Femur (tissue), 1 donor: ENCODE data around the gene NR2F6.
"Not testable (repeated sequence)": the region's sequence is repeated elsewhere in the genome, so short reads cannot be mapped to it uniquely, and the experiment has no call there.

Experiments used
- DNase-seq: peaks from one replicate; pipeline ENCODE4 v3.0.0-alpha.2; 2017

NR2F6 gene

GRCh38 chr19:17245535-17245984 lies at the start of gene NR2F6:
TSS of gene NR2F6 (minus strand) at chr19:17245919. CDS start at chr19:17245220, 699 bp downstream.
- DNase-seq, result no peak

GRCh38 chr19:17294051-17294891 lies 48.6 kb upstream of the NR2F6 start:
- no peak for DNase-seq

DNA sequence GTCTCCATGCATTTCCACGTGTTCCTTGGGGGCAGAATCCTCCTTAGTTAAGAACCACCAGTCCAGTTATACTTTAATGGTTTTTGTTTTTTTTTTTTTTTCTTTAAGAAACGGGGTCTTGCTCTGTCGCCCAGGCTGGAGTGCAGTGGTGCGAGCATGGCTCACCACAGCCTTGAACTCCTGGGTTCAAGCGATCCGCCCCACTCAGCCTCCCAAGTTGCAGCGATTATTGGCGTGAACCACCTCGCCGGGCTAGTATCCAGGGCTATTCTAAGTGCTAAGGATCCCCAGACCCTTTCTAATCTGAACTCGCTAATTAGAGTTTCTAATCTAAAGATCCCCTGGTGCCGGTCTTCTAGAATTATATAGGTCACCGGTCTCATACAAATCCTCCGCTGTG lies 47.9 kb upstream of the NR2F6 start:
- DNase-seq, result no peak

- peak; percentile 83 for DNase-seq
Observed at GRCh38 chr19:17292301-17293074, 46.8 kb upstream of the NR2F6 start.

DNA sequence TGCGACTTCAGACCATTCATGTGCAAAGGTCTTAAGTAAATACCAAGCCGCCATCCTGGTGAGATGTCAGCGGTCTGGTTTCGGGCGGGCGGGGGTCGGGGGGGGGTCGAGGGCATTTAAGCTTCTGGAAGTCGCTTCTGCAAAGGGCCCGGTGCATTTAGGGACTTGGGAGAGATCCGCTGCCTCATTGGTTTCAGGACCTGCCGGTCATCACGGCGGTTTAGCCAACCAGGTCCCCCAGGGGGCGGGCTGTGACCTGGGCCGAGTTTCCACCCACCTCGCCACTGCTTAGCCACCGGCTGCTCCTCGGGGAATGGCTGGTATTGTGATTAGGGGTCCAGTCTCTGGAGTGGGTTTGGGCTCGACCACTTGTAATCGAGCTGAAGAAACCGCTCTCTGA lies 43.8 kb upstream of the NR2F6 start:
- DNase-seq, result peak; percentile 80

DNA sequence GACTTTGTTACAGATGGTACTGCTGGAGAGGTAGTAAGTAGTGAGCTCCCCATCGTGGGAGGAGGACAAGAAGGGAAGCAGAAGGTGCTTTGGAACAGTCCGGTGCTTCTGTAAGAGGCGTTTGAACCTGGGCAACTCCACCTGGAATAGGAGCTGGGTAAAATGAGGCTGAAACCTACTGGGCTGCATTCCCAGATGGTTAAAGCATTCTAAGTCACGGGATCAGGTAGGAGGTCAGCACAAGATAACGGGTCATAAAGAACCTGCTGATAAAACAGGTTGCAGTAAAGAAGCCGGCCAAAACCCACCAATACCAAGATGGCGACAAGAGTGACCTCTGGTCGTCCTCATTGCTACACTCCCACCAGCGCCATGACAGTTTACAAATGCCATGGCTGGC lies 41.0 kb upstream of the NR2F6 start:
- no peak for DNase-seq

DNA sequence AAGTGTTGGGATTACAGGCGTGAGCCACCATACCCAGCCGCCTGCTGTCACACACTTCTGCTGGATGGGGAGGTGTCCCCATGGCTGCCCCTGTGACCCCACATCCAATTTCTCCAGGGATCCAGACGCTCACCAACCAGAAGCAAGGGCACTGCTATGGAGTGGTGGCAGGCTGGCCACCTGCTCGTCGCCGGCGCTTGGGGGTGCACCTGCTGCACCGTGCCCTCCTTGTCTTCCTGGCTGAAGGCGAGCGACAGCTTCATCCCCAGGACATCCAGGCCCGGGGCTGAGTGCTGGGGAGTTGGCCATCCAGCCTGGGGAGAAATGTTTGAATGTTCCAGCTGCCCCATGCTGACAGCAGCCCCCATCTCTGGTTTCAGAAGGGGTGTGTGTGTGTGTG lies 40.5 kb upstream of the NR2F6 start:
- no peak for DNase-seq

DNA sequence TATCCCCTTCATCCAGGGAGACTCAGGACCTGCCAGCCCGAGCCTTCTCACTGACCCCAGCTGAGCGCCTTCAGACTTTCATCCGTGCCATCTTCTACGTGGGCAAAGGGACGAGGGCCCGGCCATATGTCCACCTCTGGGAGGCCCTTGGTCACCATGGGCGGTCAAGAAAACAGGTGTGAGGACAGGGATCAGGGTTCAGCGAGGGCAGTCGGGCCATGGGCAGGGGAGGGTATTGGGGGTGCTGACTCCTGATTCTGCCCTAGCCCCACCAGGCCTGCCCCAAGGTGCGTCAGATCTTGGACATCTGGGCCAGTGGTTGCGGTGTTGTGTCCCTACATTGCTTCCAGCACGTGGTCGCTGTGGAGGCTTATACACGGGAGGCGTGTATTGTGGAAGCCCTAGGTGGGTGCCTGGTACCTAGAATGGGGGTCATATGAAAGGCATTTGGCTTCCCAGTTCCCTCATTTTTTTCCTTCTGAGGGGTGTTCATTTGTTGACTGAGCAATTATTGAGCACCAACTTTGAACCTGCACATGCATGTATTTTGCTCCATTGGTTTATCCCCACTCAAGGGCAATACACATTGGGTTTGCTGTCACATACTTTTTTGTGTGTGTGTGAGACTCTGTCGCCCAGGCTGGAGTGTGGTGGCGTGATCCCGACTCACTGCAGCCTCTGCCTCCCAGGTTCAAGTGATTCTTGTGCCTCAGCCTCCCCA lies 39.9 kb upstream of the NR2F6 start:
- no peak for DNase-seq

- no peak for DNase-seq
Observed at GRCh38 chr19:17283504-17283996, 37.8 kb upstream of the NR2F6 start.

DNA sequence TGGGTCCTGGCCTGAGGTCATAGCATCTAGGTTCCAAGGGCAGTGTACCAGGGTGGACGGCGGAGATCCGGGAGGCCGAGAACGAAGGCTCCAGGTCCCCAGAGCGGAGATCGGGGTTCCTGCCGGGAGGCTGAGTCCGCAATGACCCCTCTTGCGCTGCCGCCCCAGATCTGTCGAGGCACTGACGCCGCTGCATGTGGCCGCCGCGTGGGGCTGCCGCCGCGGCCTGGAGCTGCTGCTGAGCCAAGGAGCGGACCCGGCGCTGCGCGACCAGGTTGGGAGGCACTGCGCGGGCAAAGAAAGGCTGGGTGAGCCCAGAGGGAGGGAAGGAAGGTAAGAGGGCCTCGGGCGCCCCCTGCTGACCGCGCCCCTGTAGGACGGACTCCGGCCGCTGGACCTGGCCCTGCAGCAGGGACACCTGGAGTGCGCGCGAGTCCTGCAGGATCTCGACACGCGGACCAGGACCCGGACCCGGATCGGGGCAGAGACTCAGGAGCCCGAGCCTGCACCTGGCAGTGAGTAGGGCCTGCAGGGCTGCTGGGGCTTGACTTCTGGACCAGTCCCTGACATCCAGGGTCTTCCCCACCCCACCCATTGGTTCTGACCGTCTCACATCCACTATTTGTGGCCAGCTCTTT lies 36.9 kb upstream of the NR2F6 start:
- DNase-seq, result peak; percentile 87

DNA sequence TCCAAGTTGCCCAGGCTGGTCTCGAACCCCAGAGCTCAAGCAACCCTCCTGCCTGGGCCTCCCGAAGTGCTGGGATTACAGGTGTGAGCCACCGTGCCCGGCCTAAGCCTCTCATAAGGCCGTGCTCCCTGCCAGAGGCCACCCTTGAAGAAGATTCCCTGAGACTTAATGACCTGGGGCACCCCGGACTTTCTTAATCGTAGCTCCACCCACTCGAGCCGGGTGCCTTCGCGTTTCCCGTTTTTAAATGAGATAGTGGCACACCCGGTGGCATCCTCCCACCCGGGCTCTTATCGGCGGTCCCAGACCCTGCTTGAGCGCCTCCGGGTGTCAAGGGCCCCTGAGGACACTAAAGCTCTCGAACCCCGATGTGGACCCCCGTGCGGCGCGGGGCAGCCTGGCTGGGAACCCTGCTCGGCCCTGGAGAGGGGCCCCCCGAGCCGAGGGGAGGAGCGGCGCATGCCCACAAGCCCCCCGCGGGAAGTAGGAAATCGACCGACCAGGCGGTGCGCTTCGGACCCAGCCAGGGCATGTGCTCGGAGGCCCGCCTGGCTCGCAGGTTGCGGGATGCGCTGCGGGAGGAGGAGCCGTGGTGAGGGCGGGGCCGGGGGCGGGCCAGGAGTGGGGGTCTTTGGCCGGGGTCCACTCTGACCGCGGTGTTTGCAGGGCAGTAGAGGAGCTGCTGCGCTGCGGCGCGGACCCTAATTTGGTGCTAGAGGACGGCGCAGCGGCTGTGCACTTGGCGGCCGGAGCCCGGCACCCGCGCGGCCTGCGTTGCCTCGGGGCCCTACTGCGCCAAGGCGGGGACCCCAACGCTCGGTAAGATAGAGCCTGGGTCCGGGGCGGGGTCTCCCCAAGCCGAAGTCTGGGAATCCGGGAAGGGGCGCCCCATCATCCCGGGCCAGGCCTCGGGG lies 35.9 kb upstream of the NR2F6 start, which contains the start of gene ANKLE1:
ANKLE1 (plus strand) TSS at position 511 of the 914 bp plus-strand sequence; CDS start at position 531, 20 bp downstream.
- peak; percentile 63 for DNase-seq

- DNase-seq, result no peak
Observed at GRCh38 chr19:17279436-17279835, 33.7 kb upstream of the NR2F6 start.

GRCh38 chr19:17275441-17276175 lies 29.9 kb upstream of the NR2F6 start:
- no peak for DNase-seq

DNA sequence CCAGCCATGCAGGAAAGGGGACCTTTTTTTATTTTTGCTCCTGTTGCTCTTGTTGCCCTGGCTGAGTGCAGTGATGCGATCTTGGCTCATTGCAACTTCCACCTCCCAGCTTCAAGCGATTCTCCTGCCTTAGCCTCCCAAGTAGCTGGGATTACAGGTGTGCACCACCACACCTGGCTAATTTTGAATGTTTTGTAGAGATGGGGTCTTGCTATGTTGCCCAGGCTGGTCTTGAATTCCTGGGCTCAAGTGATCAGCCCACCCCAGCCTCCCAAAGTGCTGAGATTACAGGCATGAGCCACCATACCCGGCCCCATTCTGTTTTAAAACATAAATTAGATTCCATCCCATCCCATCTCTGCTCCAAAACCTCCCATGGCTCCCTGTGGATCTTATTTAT lies 29.2 kb upstream of the NR2F6 start:
- not testable (repeated sequence) for DNase-seq

DNA sequence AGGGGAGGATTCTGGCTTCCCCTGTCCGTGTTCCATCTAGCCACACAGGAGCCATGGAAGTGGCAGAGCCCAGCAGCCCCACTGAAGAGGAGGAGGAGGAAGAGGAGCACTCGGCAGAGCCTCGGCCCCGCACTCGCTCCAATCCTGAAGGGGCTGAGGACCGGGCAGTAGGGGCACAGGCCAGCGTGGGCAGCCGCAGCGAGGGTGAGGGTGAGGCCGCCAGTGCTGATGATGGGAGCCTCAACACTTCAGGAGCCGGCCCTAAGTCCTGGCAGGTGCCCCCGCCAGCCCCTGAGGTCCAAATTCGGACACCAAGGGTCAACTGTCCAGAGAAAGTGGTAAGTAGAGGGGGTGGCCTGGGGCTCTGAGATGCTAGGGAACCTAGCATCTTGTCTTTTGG lies 23.0 kb upstream of the NR2F6 start:
- no peak for DNase-seq

GRCh38 chr19:17266975-17267788 lies 21.5 kb upstream of the NR2F6 start, which contains the start of gene BABAM1:
TSS of gene BABAM1 (plus strand) at chr19:17267443. CDS start at chr19:17268807, 1,364 bp downstream.
- DNase-seq, result peak; percentile 99

- DNase-seq, result no peak
Observed at GRCh38 chr19:17266589-17266974, 20.9 kb upstream of the NR2F6 start.

DNA sequence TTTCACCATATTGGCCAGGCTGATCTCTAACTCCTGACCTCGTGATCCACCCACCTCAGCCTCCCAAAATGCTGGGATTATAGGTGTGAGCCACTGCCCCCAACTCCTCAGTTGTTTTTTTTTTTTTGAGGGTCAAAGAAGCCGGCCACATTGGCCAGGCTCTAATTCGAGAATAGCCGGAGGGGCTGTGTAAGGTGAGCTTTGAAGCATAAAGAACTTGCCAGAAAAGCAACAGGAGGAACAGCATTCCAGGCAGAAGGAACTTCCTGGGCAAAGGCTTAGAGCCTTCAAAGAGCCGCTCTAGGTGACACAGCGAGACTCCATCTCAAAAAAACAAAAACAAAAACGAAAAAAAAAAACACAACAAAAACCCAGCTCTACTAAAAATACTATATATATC lies 20.3 kb upstream of the NR2F6 start:
- no peak for DNase-seq

DNA sequence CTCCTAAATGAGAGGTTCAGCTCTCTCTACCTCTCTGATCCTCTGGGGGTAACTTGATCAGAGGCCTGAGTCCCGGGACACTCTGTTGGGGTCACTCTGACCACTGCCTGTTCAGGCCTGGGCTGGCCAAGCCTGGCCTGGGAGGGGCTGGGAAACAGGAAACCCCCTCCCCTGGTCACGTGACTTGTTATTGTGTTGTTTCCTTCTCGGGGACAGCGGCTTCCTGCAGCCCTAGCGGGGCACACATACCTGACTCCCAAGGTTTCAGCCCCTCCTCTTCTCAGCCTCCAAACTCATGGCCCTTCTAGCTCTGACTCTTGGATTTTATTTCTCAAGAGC lies 18.9 kb upstream of the NR2F6 start, which contains the start of gene USHBP1:
USHBP1 (minus strand) TSS at position 105 of the 339 bp plus-strand sequence. CDS start 446 bp downstream, outside the sequence.
- peak; percentile 49 for DNase-seq
